ENCODE measurements around the gene MAP7.
"Not testable (repeated sequence)": the region's sequence is repeated elsewhere in the genome, so short reads cannot be mapped to it uniquely, and the experiment has no call there.

The MAP7 gene

DNA sequence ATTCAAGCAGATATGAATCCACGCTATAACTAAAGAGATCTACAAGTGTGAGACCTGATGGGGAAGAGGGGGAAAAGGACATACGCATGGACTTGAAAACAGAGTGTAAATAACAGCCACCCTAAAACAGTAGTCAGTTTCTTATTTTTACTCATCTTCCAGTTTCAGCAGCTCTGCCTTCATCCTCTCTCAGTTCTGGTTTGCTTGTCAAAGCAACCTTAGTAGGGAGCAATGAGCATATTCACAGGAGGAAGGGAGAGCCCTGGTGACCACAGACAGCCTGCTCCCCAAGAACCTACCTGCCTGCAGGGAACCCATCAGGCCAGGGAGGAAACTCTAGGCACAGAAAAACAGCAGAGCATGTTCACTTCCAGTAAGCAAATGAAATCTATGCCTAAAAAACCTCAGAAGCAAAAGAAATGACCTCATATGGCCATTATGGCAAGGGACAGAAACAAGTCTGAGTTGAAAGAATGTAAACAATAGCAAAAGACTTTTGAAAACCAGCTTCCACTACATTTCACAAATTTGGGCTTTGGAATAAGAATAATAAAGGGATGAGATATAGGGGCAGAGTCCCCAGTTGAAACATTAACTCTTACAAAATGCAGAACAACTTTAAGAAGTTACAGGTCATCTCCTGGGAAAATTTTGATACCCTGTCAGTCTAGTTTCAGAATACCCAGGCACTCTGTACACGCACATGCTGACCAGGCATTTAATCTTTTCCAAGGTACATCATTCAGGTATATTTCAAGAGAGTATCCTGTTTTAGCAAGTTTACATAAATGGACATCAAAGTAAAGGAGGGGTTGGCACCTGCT is 139.8 kb downstream of the MAP7 start:
- Mint-ChIP-seq H3K36me3 (ENCODE audit: low read depth) (no peaks in the 10 kb centered on the region), H3K27me3 (ENCODE audit: low read depth) (peaks cover 7% of the 10 kb centered on the region), H3K4me3 (no peak overlapping the region), H3K27ac (peak overlapping the region; percentile 9), H3K4me1 (ENCODE audit: low read depth) (peaks cover 7% of the 10 kb centered on the region), H3K9me3 (no peaks in the 10 kb centered on the region)

DNA sequence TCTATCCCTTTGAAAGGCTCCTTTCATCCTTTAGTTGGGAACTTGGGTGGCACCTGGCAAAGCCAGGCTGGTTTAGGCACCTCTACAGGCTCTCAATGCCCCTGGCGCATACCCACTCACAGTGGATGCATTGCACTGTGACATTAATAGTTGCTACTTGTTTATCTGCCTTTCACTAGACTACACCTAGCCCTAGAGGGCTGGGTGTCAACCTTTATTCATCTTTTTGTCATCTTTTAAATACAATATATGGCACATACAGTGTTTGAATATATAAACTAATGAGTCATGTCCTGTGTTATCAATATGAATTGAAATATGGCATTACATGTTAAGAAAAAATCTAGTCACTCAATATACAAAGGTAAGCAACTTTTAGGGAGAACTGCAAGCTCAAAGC is 140.6 kb downstream of the MAP7 start:
- Mint-ChIP-seq H3K36me3 (ENCODE audit: low read depth) (no peaks in the 10 kb centered on the region), H3K4me1 (ENCODE audit: low read depth) (peaks cover 7% of the 10 kb centered on the region), H3K9me3 (no peaks in the 10 kb centered on the region), H3K27me3 (ENCODE audit: low read depth) (peaks cover 11% of the 10 kb centered on the region), H3K4me3 (no peak overlapping the region), H3K27ac (no peak overlapping the region)

DNA sequence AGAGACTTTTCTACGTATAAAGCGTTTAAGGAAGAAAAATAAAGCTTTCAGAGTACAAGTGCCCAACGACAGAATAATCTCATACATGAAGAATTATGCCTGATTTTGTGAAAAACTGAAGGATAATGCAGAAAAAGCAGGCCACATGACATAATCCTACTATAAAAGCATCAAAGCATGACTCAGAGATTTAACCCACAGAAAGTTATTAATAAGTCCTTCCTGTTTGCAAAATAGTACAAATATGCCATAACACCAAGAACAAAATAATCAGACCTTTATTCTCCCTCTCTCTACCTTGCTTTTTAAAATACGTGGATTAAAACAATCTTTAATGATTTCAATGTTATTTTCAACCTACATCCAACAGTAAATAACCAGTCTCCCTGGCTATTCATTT is 142.0 kb downstream of the MAP7 start:
- Mint-ChIP-seq H3K9me3 (no peaks in the 10 kb centered on the region), H3K27me3 (ENCODE audit: low read depth) (peaks cover 11% of the 10 kb centered on the region), H3K4me3 (no peak overlapping the region), H3K36me3 (ENCODE audit: low read depth) (no peaks in the 10 kb centered on the region), H3K27ac (no peak overlapping the region), H3K4me1 (ENCODE audit: low read depth) (peaks cover 7% of the 10 kb centered on the region)

DNA sequence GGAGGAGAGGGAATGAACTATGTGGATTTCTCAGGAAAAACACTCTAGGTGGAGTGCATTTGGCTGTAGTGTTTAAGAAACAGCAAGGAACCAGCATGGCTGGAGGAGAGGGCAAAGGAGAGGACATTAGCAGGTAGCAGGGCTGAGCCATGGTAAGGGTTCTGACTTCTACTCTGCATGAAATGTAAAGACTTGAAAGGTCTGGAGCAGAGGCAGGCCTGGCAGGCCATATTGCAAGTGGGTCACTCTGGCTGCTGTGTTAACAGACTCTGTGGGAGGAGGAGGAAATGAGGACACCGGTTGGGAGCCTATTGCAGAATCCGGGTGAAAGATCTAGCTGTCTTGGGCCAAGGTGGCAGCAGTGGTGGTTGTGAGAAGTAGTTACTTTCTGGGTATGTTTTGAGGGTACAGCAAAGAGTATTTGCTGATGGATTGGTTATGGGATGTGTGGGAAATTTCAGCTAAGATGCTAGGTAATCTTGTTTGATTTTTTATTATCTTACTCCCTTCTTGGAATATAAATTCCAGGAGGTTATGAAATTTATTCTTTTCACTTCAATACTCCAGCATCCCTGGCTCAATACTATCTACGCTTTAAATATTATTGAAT is 144.7 kb downstream of the MAP7 start:
- Mint-ChIP-seq H3K4me1 (ENCODE audit: low read depth) (peaks cover 6% of the 10 kb centered on the region), H3K4me3 (no peak overlapping the region), H3K36me3 (ENCODE audit: low read depth) (no peaks in the 10 kb centered on the region), H3K27ac (no peak overlapping the region), H3K9me3 (peaks cover 3% of the 10 kb centered on the region), H3K27me3 (ENCODE audit: low read depth) (peaks cover 11% of the 10 kb centered on the region)

DNA sequence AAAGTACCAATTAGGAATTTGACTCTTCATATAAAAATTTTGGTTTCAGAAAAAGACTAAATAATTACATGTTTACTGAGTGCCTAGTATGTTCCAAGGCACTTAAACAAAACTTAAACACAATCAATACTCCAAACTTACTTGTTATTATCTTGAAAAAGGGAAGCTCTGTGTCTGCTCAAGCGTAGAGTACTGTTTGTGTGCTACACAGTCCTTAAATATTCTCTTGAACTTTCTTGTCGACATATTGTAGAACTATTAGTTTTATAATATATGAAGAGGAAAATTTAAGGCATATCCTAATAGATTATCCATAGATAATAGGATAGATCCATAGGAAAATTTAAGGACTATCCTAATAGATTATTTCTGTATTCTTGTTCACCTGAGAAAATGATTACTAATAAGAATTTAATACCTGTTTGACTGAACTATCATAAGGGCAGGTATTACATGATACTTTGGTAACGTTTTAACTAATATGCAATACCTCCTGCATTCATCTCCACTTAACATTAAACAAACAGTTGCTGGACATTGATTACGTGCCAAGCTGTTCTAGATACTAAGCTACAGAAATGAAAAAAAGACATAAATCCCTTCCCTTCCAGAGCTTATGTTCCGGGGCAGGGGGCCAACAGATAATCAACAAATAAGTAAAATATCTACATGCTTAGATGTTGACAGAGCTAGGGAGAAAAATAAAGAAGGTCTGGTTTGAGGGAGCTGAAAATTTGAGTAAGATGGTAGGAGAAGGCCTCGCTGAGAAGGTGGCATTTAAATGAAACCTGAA is 145.4 kb downstream of the MAP7 start:
- Mint-ChIP-seq H3K9me3 (peaks cover 3% of the 10 kb centered on the region), H3K27ac (no peak overlapping the region), H3K36me3 (ENCODE audit: low read depth) (no peaks in the 10 kb centered on the region), H3K4me3 (no peak overlapping the region), H3K27me3 (ENCODE audit: low read depth) (peaks cover 11% of the 10 kb centered on the region), H3K4me1 (ENCODE audit: low read depth) (no peaks in the 10 kb centered on the region)

DNA sequence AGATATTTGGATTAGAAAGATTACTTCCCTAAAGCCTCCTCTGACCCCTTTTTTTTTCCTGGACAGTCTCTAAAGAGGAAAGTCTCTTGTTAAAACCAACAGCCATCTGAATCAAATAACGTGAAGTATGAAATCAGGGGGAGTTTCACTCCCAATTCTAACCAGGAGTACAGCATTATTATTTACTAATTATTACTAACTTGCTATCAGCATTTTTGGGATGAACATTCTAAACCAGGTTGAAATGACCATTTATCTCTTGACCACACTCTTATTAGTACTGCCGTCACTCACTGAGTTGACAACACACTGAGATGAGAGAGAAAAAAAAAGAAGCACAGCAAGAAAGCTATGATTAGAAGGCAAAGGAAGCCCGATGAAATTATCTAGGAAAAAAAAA is 146.2 kb downstream of the MAP7 start:
- Mint-ChIP-seq H3K9me3 (peaks cover 3% of the 10 kb centered on the region), H3K4me3 (no peak overlapping the region), H3K4me1 (ENCODE audit: low read depth) (no peaks in the 10 kb centered on the region), H3K27ac (no peak overlapping the region), H3K27me3 (ENCODE audit: low read depth) (peaks cover 11% of the 10 kb centered on the region), H3K36me3 (ENCODE audit: low read depth) (no peaks in the 10 kb centered on the region)

DNA sequence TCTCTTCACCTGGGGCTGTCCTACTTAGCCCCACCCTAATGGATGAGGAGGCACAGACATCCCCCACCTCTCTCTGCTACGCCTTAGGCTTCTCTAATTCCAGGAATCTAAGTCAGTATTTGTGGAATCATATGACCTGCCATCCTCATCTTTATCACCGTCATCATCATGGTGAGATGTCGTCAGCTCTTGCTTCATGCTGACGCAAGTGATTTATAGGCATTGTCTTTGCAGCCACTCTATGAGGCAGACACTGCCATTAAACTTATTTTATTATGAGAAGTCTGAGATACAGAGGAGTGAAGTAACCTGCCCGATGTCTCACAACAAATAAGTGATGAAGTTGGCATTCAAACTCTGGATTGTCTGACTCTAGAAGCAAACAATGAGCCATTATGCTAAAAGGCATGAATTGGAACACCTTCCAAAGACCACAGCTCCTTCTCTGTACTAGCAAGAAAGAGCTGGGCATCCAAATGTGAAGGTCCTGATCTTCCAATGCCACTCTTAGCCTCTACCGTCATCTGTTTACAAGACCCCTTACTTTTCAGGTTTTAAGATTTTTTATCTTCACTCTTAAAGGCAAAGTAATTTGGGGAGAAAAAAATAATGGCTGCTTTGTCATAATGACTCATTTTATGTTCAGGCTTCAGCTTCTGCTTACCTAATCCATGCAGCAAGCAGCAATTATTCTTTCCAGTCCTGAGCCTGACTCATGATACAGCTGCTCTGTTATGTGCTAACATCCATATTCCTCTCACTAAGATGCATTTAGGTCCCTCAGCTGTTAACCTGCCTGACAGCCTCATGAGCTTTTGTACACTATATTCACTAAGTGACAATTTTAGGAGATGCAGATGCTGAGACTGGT is 146.9 kb downstream of the MAP7 start:
- Mint-ChIP-seq H3K36me3 (ENCODE audit: low read depth) (no peaks in the 10 kb centered on the region), H3K27me3 (ENCODE audit: low read depth) (peaks cover 11% of the 10 kb centered on the region), H3K27ac (no peak overlapping the region), H3K4me1 (ENCODE audit: low read depth) (no peaks in the 10 kb centered on the region), H3K4me3 (no peak overlapping the region), H3K9me3 (peaks cover 3% of the 10 kb centered on the region)

DNA sequence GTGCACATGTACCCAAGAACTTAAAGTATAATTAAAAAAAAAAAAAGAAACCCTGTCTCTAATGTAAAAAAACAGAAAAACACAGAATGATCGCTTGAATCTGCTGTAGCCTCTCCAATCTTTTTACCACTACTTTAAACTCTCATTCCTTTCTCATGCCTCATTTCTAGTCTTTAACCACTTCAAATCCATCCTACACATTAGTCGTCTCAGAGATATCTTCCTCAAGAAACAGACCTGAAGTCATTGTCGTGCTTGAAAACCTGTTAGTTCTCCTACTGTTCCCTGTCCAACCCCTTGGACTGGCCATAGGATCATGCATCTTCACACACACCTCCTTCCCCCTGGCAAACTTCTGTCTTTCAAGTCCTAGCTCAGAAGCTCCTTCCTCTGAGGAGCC is 148.5 kb downstream of the MAP7 start:
- H3K27ac Mint-ChIP-seq: no peak overlapping the region

DNA sequence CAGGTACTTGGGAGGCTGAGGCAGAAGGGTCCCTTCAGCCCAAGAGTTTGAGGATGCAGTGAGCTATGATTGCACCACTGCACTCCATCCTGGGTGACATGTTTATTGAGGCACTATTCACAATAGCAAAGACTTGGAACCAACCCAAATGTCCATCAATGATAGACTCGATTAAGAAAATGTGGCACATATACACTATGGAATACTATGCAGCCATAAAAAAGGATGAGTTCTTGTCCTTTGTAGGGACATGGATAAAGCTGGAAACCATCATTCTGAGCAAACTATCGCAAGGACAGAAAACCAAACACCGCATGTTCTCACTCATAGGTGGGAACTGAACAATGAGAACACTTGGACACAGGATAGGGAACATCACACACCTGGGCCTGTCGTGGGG is 149.0 kb downstream of the MAP7 start:
- not testable (repeated sequence) for H3K27me3 Mint-ChIP-seq (ENCODE audit: low read depth); H3K27ac Mint-ChIP-seq; H3K4me1 Mint-ChIP-seq (ENCODE audit: low read depth); H3K4me3 Mint-ChIP-seq; H3K9me3 Mint-ChIP-seq; H3K36me3 Mint-ChIP-seq (ENCODE audit: low read depth)

More for the DNA sequence above, 148.5 kb downstream of the MAP7 start:
- Mint-ChIP-seq H3K4me3 (no peak overlapping the region), H3K27me3 (ENCODE audit: low read depth) (peaks cover 7% of the 10 kb centered on the region), H3K36me3 (ENCODE audit: low read depth) (no peaks in the 10 kb centered on the region), H3K4me1 (ENCODE audit: low read depth) (no peaks in the 10 kb centered on the region), H3K9me3 (peaks cover 3% of the 10 kb centered on the region)

DNA sequence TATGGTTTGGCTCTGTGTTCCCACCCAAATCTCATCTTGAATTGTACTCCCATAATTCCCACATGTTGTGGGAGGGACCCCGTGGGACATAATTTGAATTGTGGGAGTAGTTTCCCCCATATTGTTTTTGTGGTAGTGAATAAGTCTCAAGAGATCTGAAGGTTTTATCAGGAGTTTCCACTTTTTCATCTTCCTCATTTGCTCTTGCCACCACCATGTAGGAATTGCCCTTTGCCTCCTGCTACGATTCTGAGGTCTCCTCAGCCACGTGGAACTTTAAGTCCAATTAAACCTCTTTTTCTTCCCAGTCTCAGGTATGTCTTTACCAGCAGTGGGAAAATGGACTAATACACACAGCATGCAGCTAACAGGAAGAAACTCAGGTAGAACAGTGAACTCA is 151.8 kb downstream of the MAP7 start:
- H3K36me3 Mint-ChIP-seq (ENCODE audit: low read depth): no peaks in the 10 kb centered on the region
- H3K4me1 Mint-ChIP-seq (ENCODE audit: low read depth): no peaks in the 10 kb centered on the region
- H3K9me3 Mint-ChIP-seq: peaks cover 3% of the 10 kb centered on the region
- no peak overlapping the region for H3K27ac Mint-ChIP-seq
- peaks cover 3% of the 10 kb centered on the region for H3K27me3 Mint-ChIP-seq (ENCODE audit: low read depth)
- H3K4me3 Mint-ChIP-seq: no peak overlapping the region

DNA sequence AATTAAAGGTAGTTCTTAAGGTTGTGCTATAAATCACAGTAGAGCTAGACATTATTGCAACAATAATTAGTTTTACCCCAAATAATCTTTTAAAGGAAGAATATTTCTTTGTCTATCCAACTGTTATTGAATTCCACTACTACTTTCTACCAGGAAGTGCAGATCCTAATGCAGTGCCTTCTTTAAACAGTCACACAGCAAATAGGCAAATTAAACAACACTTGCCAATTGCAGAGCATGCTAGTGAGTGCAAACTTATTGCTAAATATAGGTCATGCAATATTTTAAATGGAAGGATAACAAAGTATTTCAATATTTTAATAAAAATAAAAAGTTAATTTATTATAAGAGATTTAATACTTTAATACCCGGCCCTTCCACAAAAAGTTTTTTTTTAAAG is 153.3 kb downstream of the MAP7 start:
- no peak overlapping the region for H3K4me3 Mint-ChIP-seq
- peaks cover 6% of the 10 kb centered on the region for H3K27me3 Mint-ChIP-seq (ENCODE audit: low read depth)
- no peaks in the 10 kb centered on the region for H3K36me3 Mint-ChIP-seq (ENCODE audit: low read depth)
- no peak overlapping the region for H3K27ac Mint-ChIP-seq
- no peaks in the 10 kb centered on the region for H3K4me1 Mint-ChIP-seq (ENCODE audit: low read depth)
- H3K9me3 Mint-ChIP-seq: peaks cover 2% of the 10 kb centered on the region

DNA sequence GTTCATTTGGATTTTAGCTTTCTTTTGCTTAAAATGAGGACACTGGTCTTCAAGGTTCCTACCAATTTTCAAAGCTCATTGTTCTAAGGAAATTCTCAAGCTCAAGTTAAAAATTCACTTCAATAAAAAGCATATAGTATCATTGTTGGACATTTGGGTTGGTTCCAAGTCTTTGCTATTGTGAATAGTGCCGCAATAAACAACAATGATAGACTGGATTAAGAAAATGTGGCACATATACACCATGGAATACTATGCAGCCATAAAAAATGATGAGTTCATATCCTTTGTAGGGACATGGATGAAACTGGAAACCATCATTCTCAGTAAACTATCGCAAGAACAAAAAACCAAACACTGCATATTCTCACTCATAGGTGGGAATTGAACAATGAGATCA is 159.3 kb downstream of the MAP7 start:
- not testable (repeated sequence) for H3K27ac Mint-ChIP-seq; H3K4me3 Mint-ChIP-seq; H3K36me3 Mint-ChIP-seq (ENCODE audit: low read depth); H3K4me1 Mint-ChIP-seq (ENCODE audit: low read depth); H3K27me3 Mint-ChIP-seq (ENCODE audit: low read depth); H3K9me3 Mint-ChIP-seq

DNA sequence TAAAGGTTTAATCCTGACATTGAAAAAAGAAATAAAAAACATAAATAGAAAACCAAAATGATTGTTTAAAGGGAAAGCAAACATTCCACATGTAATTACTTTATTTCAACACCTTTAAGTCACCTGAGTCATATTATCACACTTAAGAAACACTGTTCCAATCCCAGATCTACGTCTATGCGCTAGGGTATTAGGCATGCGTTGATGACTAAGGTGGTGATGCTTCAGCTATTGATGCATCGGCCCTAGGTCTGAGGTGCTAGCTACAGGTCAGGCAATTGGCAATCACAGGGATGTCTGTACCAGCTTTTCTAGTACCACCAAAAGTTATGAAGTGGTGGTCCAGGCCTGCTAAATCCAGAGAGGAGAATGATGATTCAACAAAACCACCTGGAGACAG is 162.9 kb downstream of the MAP7 start:
- no peaks in the 10 kb centered on the region for H3K36me3 Mint-ChIP-seq (ENCODE audit: low read depth)
- H3K4me1 Mint-ChIP-seq (ENCODE audit: low read depth): no peaks in the 10 kb centered on the region
- no peak overlapping the region for H3K27ac Mint-ChIP-seq
- no peak overlapping the region for H3K4me3 Mint-ChIP-seq
- no peaks in the 10 kb centered on the region for H3K9me3 Mint-ChIP-seq
- no peaks in the 10 kb centered on the region for H3K27me3 Mint-ChIP-seq (ENCODE audit: low read depth)

DNA sequence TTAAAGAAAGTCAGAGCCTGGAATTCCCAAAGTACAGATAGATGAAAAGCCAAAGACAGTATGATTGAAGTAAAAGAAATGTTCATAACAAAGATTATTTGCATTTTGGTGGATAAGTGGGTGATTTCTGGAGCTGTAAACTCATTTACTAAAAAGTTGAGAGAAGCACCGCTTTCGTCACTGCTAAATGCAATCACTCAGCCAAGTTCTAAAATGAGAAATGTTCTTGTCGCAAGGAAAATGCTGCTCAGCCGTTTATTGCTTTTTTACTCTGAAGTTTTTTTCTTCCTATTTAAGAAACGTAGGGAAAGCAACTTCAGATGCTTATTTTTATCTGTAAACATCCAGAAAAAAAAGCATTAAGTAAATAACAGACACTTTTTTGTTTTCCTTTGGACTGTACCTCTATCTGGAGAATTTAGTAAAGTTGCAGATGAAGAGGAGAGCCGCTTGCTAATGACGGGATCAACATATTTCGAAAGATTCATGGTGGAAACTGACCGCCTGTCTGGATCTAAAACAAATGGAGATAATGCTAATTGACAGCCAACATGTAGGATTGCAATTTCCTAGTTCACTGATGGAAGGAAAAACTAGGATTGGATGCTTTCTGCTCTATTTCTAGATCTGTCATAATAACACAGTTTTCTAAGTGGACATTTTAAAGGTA is 166.8 kb downstream of the MAP7 start:
- no peak overlapping the region for H3K4me3 Mint-ChIP-seq
- H3K9me3 Mint-ChIP-seq: no peaks in the 10 kb centered on the region
- no peaks in the 10 kb centered on the region for H3K36me3 Mint-ChIP-seq (ENCODE audit: low read depth)
- peaks cover 2% of the 10 kb centered on the region for H3K4me1 Mint-ChIP-seq (ENCODE audit: low read depth)
- no peaks in the 10 kb centered on the region for H3K27me3 Mint-ChIP-seq (ENCODE audit: low read depth)
- no peak overlapping the region for H3K27ac Mint-ChIP-seq

All from T-helper 1 cell treated with Interleukin-12 subunit alpha and Interleukin-12 subunit beta and Interleukin-4 antibody, amounts not matched to agents 30 μg/mL and 1 μg/mL, for 36 hours (primary cell).